Hepatocyte (in vitro differentiated cells): ENCODE data around the gene CHTOP.

Source experiments
- CTCF ChIP-seq: fragments of 200-600 bp; sonication (generic); IDR thresholded peaks from 2 replicates; pipeline ENCODE4 v1.5.1; 2016; ENCODE audit warnings: antibody characterized with exemption, mild to moderate bottlenecking; ENCODE audit not compliant: poor library complexity
- EZH2 ChIP-seq: fragments of 200-600 bp; sonication (generic); IDR thresholded peaks from 2 replicates; pipeline ENCODE4 v1.6.1; 2016; ENCODE audit warnings: antibody characterized with exemption, mild to moderate bottlenecking, borderline replicate concordance

- TF ChIP-seq CTCF (no peak), EZH2 (no peak)
Observed at GRCh38 chr1:153636312-153636711, 2.4 kb downstream of the CHTOP start.
